H1 (cell line): ENCODE results near the gene CEP83. TPM values are rescaled to one million over a fixed set of nuclear protein-coding genes. Genes with fewer than 3 reads are reported as not detected.
A peak's percentile ranks its signal among the peaks of the same experiment; 100 is the strongest.

Experiments
- CTCF ChIA-PET: fragments of 300-600 bp; sonication (Branson Sonifier 250); formaldehyde crosslinking; loops from one replicate; lab custom pipeline; 2021; ENCODE audit not compliant: partially characterized antibody; lab: Charles Lee
- POLR2A ChIA-PET: fragments of 300-600 bp; sonication (Branson Sonifier 250); formaldehyde crosslinking; loops from one replicate; lab custom pipeline; 2021; ENCODE audit warnings: inconsistent platforms; ENCODE audit not compliant: partially characterized antibody; lab: Charles Lee
- DNase-seq, 2 experiments: peaks; one replicate each; pipeline versions ENCODE4 v3.0.0 to v3.0.0-alpha.2; 2010 to 2022; ENCODE audit warnings: low spot score in 2 of 2, low read depth in 1 of 2, mixed read lengths in 1 of 2
- FAIRE-seq: peaks from 2 replicates; lab custom pipeline; 2011; peaks lifted over from hg19 to GRCh38; lab: Jason Lieb, UNC
- H2AFZ ChIP-seq: 2 replicates; pipeline ENCODE4 v1.8.1; 2012; ENCODE audit warnings: low read length, inconsistent platforms
- H2AK5ac ChIP-seq: 2 replicates; pipeline ENCODE4 v1.6.1; 2013; ENCODE audit warnings: low read depth, low read length
- H2BK120ac ChIP-seq: replicated peaks from 2 replicates; pipeline ENCODE3; 2013; ENCODE audit warnings: low read depth, low read length, inconsistent platforms
- H2BK12ac ChIP-seq: 2 replicates; pipeline ENCODE4 v1.6.1; 2013; ENCODE audit warnings: low read depth, low read length
- H2BK15ac ChIP-seq: 2 replicates; pipeline ENCODE4 v1.6.1; 2013; ENCODE audit warnings: low read length
- H2BK20ac ChIP-seq: 2 replicates; pipeline ENCODE4 v1.6.1; 2013; ENCODE audit warnings: low read length
- H2BK5ac ChIP-seq: 2 replicates; pipeline ENCODE4 v1.6.1; 2013; ENCODE audit warnings: low read depth, low read length
- H3K14ac ChIP-seq: 2 replicates; pipeline ENCODE4 v1.6.1; 2013; ENCODE audit warnings: inconsistent platforms; ENCODE audit not compliant: insufficient read length
- H3K18ac ChIP-seq: 2 replicates; pipeline ENCODE4 v1.6.1; 2013; ENCODE audit warnings: low read length; ENCODE audit errors: extremely low read depth
- H3K23ac ChIP-seq: 2 replicates; pipeline ENCODE4 v1.6.1; 2013; ENCODE audit warnings: inconsistent platforms; ENCODE audit not compliant: insufficient read length
- H3K23me2 ChIP-seq: 2 replicates; pipeline ENCODE4 v1.6.1; 2013; ENCODE audit warnings: low read depth, low read length
- H3K27ac ChIP-seq: 2 replicates; pipeline ENCODE4 v1.6.1; 2011; ENCODE audit warnings: low read depth, low read length, inconsistent platforms
- H3K27me3 ChIP-seq, 4 experiments: replicated peaks in 1 of 4; 1 replicate in 1 of 4; 2 replicates in 3 of 4; pipeline versions ENCODE4 v1.6.1 to v1.8.1; 2011 to 2013; ENCODE audit warnings: low read length in 3 of 4, mild to moderate bottlenecking in 3 of 4, inconsistent platforms in 2 of 4, mixed read lengths in 2 of 4, moderate library complexity in 1 of 4; ENCODE audit not compliant: control insufficient read depth in 3 of 4, insufficient read depth in 3 of 4; ENCODE audit errors: extremely low read depth in 1 of 4
- H3K36me3 ChIP-seq, 4 experiments: 2 replicates each; pipeline versions ENCODE4 v1.6.1 to v1.8.1; 2011 to 2013; ENCODE audit warnings: mild to moderate bottlenecking in 4 of 4, low read length in 3 of 4, moderate library complexity in 2 of 4, control low read depth in 1 of 4, inconsistent platforms in 1 of 4; ENCODE audit not compliant: insufficient read depth in 4 of 4, control insufficient read depth in 2 of 4
- H3K4ac ChIP-seq: replicated peaks from 2 replicates; pipeline ENCODE3; 2013; ENCODE audit warnings: low read length, low read depth, mixed read lengths, inconsistent platforms; ENCODE audit not compliant: insufficient read length
- H3K4me1 ChIP-seq, 4 experiments: replicated peaks in 1 of 4; 1 replicate in 1 of 4; 2 replicates in 3 of 4; pipeline versions ENCODE4 v1.6.1 to v1.8.1; 2011 to 2013; ENCODE audit warnings: low read length in 3 of 4, inconsistent platforms in 2 of 4, mixed read lengths in 1 of 4; ENCODE audit not compliant: insufficient read depth in 4 of 4, control insufficient read depth in 3 of 4
- H3K4me2 ChIP-seq, 2 experiments: 2 replicates each; pipeline versions ENCODE4 v1.6.1 to v1.8.1; 2011 to 2013; ENCODE audit warnings: low read depth in 2 of 2, low read length in 2 of 2, control low read depth in 1 of 2, inconsistent platforms in 1 of 2, mild to moderate bottlenecking in 1 of 2; ENCODE audit not compliant: insufficient read depth in 1 of 2
- H3K4me3 ChIP-seq, 4 experiments: fragments of 200-600, 300-600 bp in 1 of 4; sonication (generic), shearing (Covaris generic), sonication (Bioruptor Twin) in 1 of 4; 2 replicates each; pipeline versions ENCODE4 v1.5.1 to v1.8.1; 2011 to 2016; ENCODE audit warnings: low read length in 4 of 4, low read depth in 3 of 4, control low read depth in 2 of 4, inconsistent platforms in 2 of 4, mild to moderate bottlenecking in 2 of 4, mixed read lengths in 1 of 4, moderate library complexity in 1 of 4; ENCODE audit not compliant: insufficient read depth in 2 of 4; ENCODE audit errors: extremely low read depth in 1 of 4
- H3K56ac ChIP-seq: replicated peaks from 2 replicates; pipeline ENCODE3; 2013; ENCODE audit warnings: low read depth, mild to moderate bottlenecking, mixed read lengths, low read length, inconsistent platforms; ENCODE audit not compliant: insufficient read length
- H3K79me1 ChIP-seq: 2 replicates; pipeline ENCODE4 v1.6.1; 2013; ENCODE audit warnings: low read depth, low read length, control low read depth
- H3K79me2 ChIP-seq, 2 experiments: 2 replicates each; pipeline versions ENCODE4 v1.6.1 to v1.8.1; 2012 to 2013; ENCODE audit warnings: low read length in 2 of 2, mild to moderate bottlenecking in 2 of 2, inconsistent platforms in 1 of 2; ENCODE audit not compliant: insufficient read depth in 2 of 2, control insufficient read depth in 1 of 2
- H3K9ac ChIP-seq, 4 experiments: replicated peaks in 1 of 4; 1 replicate in 1 of 4; 2 replicates in 3 of 4; pipeline versions ENCODE4 v1.6.1 to v1.8.1; 2011 to 2013; ENCODE audit warnings: low read depth in 3 of 4, low read length in 3 of 4, control low read depth in 2 of 4, mild to moderate bottlenecking in 2 of 4, moderate library complexity in 2 of 4, inconsistent platforms in 1 of 4; ENCODE audit errors: extremely low read depth in 1 of 4
- H3K9me3 ChIP-seq, 2 experiments: 2 replicates each; pipeline versions ENCODE4 v1.6.1 to v1.8.1; 2012 to 2013; ENCODE audit warnings: mild to moderate bottlenecking in 2 of 2, moderate library complexity in 2 of 2, control low read depth in 1 of 2, inconsistent platforms in 1 of 2, low read depth in 1 of 2, low read length in 1 of 2, mixed read lengths in 1 of 2; ENCODE audit not compliant: insufficient read depth in 2 of 2
- H4K20me1 ChIP-seq, 2 experiments: replicated peaks in 1 of 2; 2 replicates each; pipeline versions ENCODE3 to v1.8.1; 2011 to 2013; ENCODE audit warnings: inconsistent platforms in 2 of 2, low read length in 2 of 2, mild to moderate bottlenecking in 1 of 2; ENCODE audit not compliant: insufficient read depth in 2 of 2, control insufficient read depth in 1 of 2
- H4K5ac ChIP-seq: 2 replicates; pipeline ENCODE4 v1.6.1; 2013; ENCODE audit warnings: low read length, low read depth, mixed read lengths, inconsistent platforms; ENCODE audit not compliant: insufficient read length
- H4K8ac ChIP-seq: 2 replicates; pipeline ENCODE4 v1.8.0; 2013; ENCODE audit warnings: mild to moderate bottlenecking, moderate library complexity, low read length, inconsistent platforms; ENCODE audit not compliant: insufficient read depth; ENCODE audit errors: extremely low read depth
- H4K91ac ChIP-seq: replicated peaks from 2 replicates; pipeline ENCODE3; 2013; ENCODE audit warnings: low read length, mixed read lengths, inconsistent platforms; ENCODE audit not compliant: insufficient read length
- EGR1 ChIP-seq: IDR thresholded peaks from 2 replicates; pipeline ENCODE4 v1.6.1; 2011; ENCODE audit warnings: low read depth, low read length, borderline replicate concordance
- EZH2 ChIP-seq: fragments of 200-600 bp; sonication (generic); IDR thresholded peaks from 2 replicates; pipeline ENCODE4 v1.7.1; 2012; ENCODE audit warnings: low read depth, mild to moderate bottlenecking, moderate library complexity, low read length, inconsistent platforms; ENCODE audit not compliant: severe bottlenecking
- KDM1A ChIP-seq: fragments of 200-600, 300-600 bp; sonication (generic); IDR thresholded peaks from 2 replicates; pipeline ENCODE4 v1.7.1; 2016; ENCODE audit warnings: mild to moderate bottlenecking, low read length, borderline replicate concordance
- SIN3A ChIP-seq, 2 experiments: IDR thresholded peaks in 1 of 2; conservative IDR thresholded peaks in 1 of 2; 2 replicates each; pipeline ENCODE4 v1.6.1; 2011 to 2012; ENCODE audit warnings: low read length in 2 of 2, improper control_type of control experiment in 1 of 2, low read depth in 1 of 2, mild to moderate bottlenecking in 1 of 2
- TEAD4 ChIP-seq: IDR thresholded peaks from 2 replicates; pipeline ENCODE4 v1.6.1; 2012; ENCODE audit warnings: low read depth, low read length, inconsistent platforms, mixed read lengths
- WGBS, 2 experiments: shearing (Covaris generic) in 1 of 2; methylation state at CpG; one replicate each; pipeline versions ENCODE4 v1.1.6 to v1.1.7; 2013 to 2015; ENCODE audit warnings: low lambda C conversion rate in 2 of 2, mixed read lengths in 2 of 2, inconsistent platforms in 1 of 2, low coverage in 1 of 2, missing lambda C conversion rate in 1 of 2; ENCODE audit not compliant: insufficient replicate concordance in 2 of 2, insufficient coverage in 1 of 2, insufficient read length in 1 of 2; ENCODE audit errors: extremely low coverage in 1 of 2, missing lambda C conversion rate in 1 of 2; 5-methylcytosine and 5-hydroxymethylcytosine counted together
- polyA plus RNA-seq, 7 experiments: library from polyadenylated mRNA; depleted of rRNA in 3 of 7; stranded (reverse) in 5 of 7; unstranded in 2 of 7; fragments of >200 nt in 5 of 7; fragments of 200-250 nt in 2 of 7; gene quantifications; 1 replicate in 5 of 7; 2 replicates in 1 of 7; 4 replicates in 1 of 7; pipeline versions ENCODE4 v1.2.1 to v1.2.3, GENCODE V29; 2011 to 2013; ENCODE audit warnings: missing spikeins in 2 of 7, mixed read lengths in 2 of 7
- total RNA-seq: library from RNA; stranded (reverse); fragmentation: NEBNext Ultra II Directional; extraction: Animal tissue kit (Norgen Biotek cat#: 25700); gene quantifications from 2 replicates; pipeline ENCODE4 v1.2.1, GENCODE V29; 2021

Gene CEP83
- total and polyA plus RNA-seq, 2 of the 8 experiments (the other 6 are each of a cell fraction or from before 2014, with no cell fraction given) = 6.0 to 25.8 TPM

GRCh38 chr12:94503619-94504018 is 44.0 kb upstream of the CEP83 start:
- H2AK5ac ChIP-seq = no peak overlapping the region
- H3K23ac ChIP-seq = no peak overlapping the region
- peaks cover 0 to 3% (median 0%) of the 10 kb centered on the region in 4 experiments; a peak in 1 of 7 replicates for H3K4me1 ChIP-seq
- no peak overlapping the region for H2BK5ac ChIP-seq
- H3K79me2 ChIP-seq = no peaks in the 10 kb centered on the region
- no peaks in the 10 kb centered on the region for H4K20me1 ChIP-seq
- H2BK12ac ChIP-seq = no peak overlapping the region
- H4K8ac ChIP-seq = no peak overlapping the region
- ChIA-PET CTCF (no interaction called here), POLR2A (no interaction called here)
- 5% methylated on average over 1 of the region's 1 CpG; no CpG with 5 or more reads in 1 of the 2 experiments for WGBS, 2 experiments
- H3K56ac ChIP-seq = no peak overlapping the region
- H3K4me3 ChIP-seq = no peak overlapping the region
- H4K91ac ChIP-seq = no peak overlapping the region
- no peaks in the 10 kb centered on the region for H3K36me3 ChIP-seq
- no peak overlapping the region for H3K18ac ChIP-seq
- H3K23me2 ChIP-seq = no peaks in the 10 kb centered on the region
- H3K27ac ChIP-seq = no peak overlapping the region
- no peak overlapping the region for H3K4ac ChIP-seq
- H3K9ac ChIP-seq = no peak overlapping the region
- no peak overlapping the region for H4K5ac ChIP-seq
- no peaks in the 10 kb centered on the region for H3K79me1 ChIP-seq
- peaks cover under 1 to 1% of the 10 kb centered on the region in 2 experiments; a peak in 1 of 4 replicates for H3K9me3 ChIP-seq
- TF ChIP-seq EGR1 (no peak), EZH2 (no peak), SIN3A (conservative IDR thresholded peaks at IDR 0.05 in 1 of 2, IDR thresholded peaks at IDR 0.05 in 1 of 2; ENCODE audit: low read depth in 1 of 2, low read length in 2 of 2) (no peak), TEAD4 (no peak), KDM1A (no peak)
- no peak overlapping the region for H2BK15ac ChIP-seq
- no peak overlapping the region for H2BK120ac ChIP-seq
- no peak for DNase-seq
- FAIRE-seq = no peak
- H3K4me2 ChIP-seq = no peak overlapping the region
- H3K14ac ChIP-seq = no peak overlapping the region
- H3K27me3 ChIP-seq = no peaks in the 10 kb centered on the region
- H2AFZ ChIP-seq = 0 out of 2 replicates have a peak overlapping the region, but pooled peaks have one; percentile 16
- no peak overlapping the region for H2BK20ac ChIP-seq
